Ishikawa (cell line): ENCODE results near the gene FRK.
A peak's percentile ranks its signal among the peaks of the same experiment; 100 is the strongest.

ENCODE experiments used
- CEBPB ChIP-seq: IDR thresholded peaks from 2 replicates; pipeline ENCODE4 v1.6.1; 2012
- CREB1 ChIP-seq: IDR thresholded peaks from 2 replicates; pipeline ENCODE4 v1.6.1; 2012; ENCODE audit warnings: low read depth
- EGR1 ChIP-seq: IDR thresholded peaks from 2 replicates; pipeline ENCODE4 v1.6.1; 2012
- EP300 ChIP-seq: IDR thresholded peaks from 2 replicates; pipeline ENCODE4 v1.6.1; 2012; ENCODE audit warnings: borderline replicate concordance
- FOXM1 ChIP-seq: IDR thresholded peaks from 2 replicates; pipeline ENCODE4 v1.6.1; 2012; ENCODE audit warnings: low read depth, borderline replicate concordance
- NFIC ChIP-seq: IDR thresholded peaks from 2 replicates; pipeline ENCODE4 v1.6.1; 2012
- RAD21 ChIP-seq: IDR thresholded peaks from 2 replicates; pipeline ENCODE4 v1.6.1; 2012; ENCODE audit warnings: low read depth
- REST ChIP-seq: IDR thresholded peaks from 2 replicates; pipeline ENCODE4 v1.6.1; 2012; ENCODE audit warnings: low read depth, mild to moderate bottlenecking
- TAF1 ChIP-seq: IDR thresholded peaks from 2 replicates; pipeline ENCODE4 v1.6.1; 2012; ENCODE audit warnings: low read depth, mild to moderate bottlenecking
- TCF12 ChIP-seq: IDR thresholded peaks from 2 replicates; pipeline ENCODE4 v1.6.1; 2012; ENCODE audit warnings: low read depth
- TEAD4 ChIP-seq: IDR thresholded peaks from 2 replicates; pipeline ENCODE4 v1.6.1; 2012
- YY1 ChIP-seq: IDR thresholded peaks from 2 replicates; pipeline ENCODE4 v1.6.1; 2012; ENCODE audit warnings: low read depth
- ZBTB7A ChIP-seq: IDR thresholded peaks from 2 replicates; pipeline ENCODE4 v1.6.1; 2012; ENCODE audit warnings: low read depth
- TF ChIP-seq, protein P1 (sequence below): IDR thresholded peaks from 2 replicates; pipeline ENCODE4 v1.6.1; 2012
- TF ChIP-seq, protein P2 (sequence below): IDR thresholded peaks from 2 replicates; pipeline ENCODE4 v1.6.1; 2012

Gene FRK

GRCh38 chr6:115902436-115902835 is 158.3 kb downstream of the FRK start:
- TF ChIP-seq NFIC (no peak), TAF1 (no peak), EGR1 (no peak)

- TF ChIP-seq REST (no peak), ZBTB7A (no peak), RAD21 (no peak), EGR1 (no peak), FOXM1 (no peak), TAF1 (no peak), TEAD4 (no peak), YY1 (no peak), EP300 (no peak), CEBPB (no peak), CREB1 (no peak), NFIC (no peak)
- TF ChIP-seq, protein P1, sequence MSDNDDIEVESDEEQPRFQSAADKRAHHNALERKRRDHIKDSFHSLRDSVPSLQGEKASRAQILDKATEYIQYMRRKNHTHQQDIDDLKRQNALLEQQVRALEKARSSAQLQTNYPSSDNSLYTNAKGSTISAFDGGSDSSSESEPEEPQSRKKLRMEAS, result no peak
- TF ChIP-seq, protein P2, sequence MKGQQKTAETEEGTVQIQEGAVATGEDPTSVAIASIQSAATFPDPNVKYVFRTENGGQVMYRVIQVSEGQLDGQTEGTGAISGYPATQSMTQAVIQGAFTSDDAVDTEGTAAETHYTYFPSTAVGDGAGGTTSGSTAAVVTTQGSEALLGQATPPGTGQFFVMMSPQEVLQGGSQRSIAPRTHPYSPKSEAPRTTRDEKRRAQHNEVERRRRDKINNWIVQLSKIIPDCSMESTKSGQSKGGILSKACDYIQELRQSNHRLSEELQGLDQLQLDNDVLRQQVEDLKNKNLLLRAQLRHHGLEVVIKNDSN, result no peak
Observed at GRCh38 chr6:115901896-115902295, 158.8 kb downstream of the FRK start.

GRCh38 chr6:115899730-115900282 is 160.9 kb downstream of the FRK start:
- no peak for TF ChIP-seq EP300
- TF ChIP-seq CREB1, result no peak
- TF ChIP-seq ZBTB7A, result no peak
- no peak for TF ChIP-seq TEAD4
- TF ChIP-seq, protein P1, result no peak
- TF ChIP-seq, protein P2, result no peak
- no peak for TF ChIP-seq RAD21
- TF ChIP-seq NFIC, result no peak

DNA sequence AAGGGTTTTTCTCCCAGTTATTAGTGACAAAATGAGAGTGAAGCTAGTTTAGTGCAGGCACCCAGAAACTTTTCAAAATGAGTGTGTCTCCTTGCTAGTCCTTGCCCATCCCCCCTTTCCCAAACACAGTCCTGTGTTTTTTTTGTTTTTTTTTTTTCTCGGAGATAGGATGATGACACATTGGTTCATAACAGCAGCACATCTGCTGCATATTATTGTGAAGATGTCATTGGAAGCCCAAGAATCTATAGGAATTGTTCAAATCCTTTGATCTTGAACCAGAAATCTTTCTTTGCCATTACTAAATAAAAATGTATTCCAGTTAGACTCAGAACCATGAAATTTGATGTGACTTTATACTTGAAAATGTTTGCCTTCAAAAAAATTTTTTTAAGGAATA is 162.4 kb downstream of the FRK start:
- TF ChIP-seq CREB1, result no peak

GRCh38 chr6:115896538-115897129 is 164.1 kb downstream of the FRK start:
- TF ChIP-seq YY1 (no peak), RAD21 (peak; percentile 75)

- no peak for TF ChIP-seq TEAD4
- no peak for TF ChIP-seq YY1
- no peak for TF ChIP-seq REST
- TF ChIP-seq EP300, result no peak
- TF ChIP-seq NFIC, result no peak
- TF ChIP-seq FOXM1, result no peak
- TF ChIP-seq TCF12, result no peak
- TF ChIP-seq ZBTB7A, result no peak
- no peak for TF ChIP-seq TAF1
- TF ChIP-seq, protein P1, result no peak
- no peak for TF ChIP-seq RAD21
- TF ChIP-seq CEBPB, result no peak
- TF ChIP-seq CREB1, result no peak
- TF ChIP-seq, protein P2, result no peak
- TF ChIP-seq EGR1, result no peak
Observed at GRCh38 chr6:115894426-115894992, 166.2 kb downstream of the FRK start.
